T-helper 1 cell treated with Interleukin-12 subunit alpha and Interleukin-12 subunit beta and Interleukin-4 antibody, amounts not matched to agents 30 ng/mL and 1 ng/mL, for 36 hours (primary cell): ENCODE measurements around the gene CHST6. TPM values are rescaled to one million over a fixed set of nuclear protein-coding genes. Genes with fewer than 3 reads are reported as not detected.
"Not testable (repeated sequence)": the region's sequence is repeated elsewhere in the genome, so short reads cannot be mapped to it uniquely, and the experiment has no call there.

ENCODE experiments used
- intact Hi-C: fragments of 100-400 bp; cut with micrococcal nuclease; formaldehyde crosslinking; loops from one replicate; pipeline ENCODE4 v1.15.1; 2024
- total RNA-seq: library from RNA; stranded (reverse); gene quantifications from 2 replicates; pipeline ENCODE4 v1.2.3, GENCODE V29; 2022

The CHST6 gene
- total RNA-seq, 1 donor from 2014 or later: not detected

- intact Hi-C loops: no loop called here
Observed at GRCh38 chr16:75452464-75453190, 42.6 kb downstream of the CHST6 start.

GRCh38 chr16:75446416-75446815, 48.8 kb downstream of the CHST6 start:
- intact Hi-C loops: loop anchor here (2.0 kb wide), 1 partner anchor 16 kb away; no protein-coding TSS in a partner anchor

DNA sequence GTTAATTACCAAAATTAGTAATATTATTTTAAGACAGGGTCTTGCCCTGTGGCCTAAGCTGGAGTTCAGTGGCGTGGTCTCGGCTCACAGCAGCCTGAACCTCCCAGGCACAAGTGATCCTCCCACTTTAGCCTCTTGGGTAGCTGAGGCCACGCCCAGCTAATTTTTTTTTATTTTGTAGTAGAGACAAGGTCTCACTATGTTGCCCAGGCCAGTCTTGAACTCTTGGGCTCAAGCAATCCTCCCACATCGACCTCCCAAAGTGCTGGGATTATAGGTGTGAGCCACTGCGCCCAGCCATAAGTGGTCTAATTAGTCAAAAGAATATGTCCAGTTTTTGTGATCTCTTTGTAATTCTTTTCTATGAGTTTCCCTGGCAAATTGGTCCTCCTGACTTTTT, 49.9 kb downstream of the CHST6 start:
- intact Hi-C loops: no loop called here

DNA sequence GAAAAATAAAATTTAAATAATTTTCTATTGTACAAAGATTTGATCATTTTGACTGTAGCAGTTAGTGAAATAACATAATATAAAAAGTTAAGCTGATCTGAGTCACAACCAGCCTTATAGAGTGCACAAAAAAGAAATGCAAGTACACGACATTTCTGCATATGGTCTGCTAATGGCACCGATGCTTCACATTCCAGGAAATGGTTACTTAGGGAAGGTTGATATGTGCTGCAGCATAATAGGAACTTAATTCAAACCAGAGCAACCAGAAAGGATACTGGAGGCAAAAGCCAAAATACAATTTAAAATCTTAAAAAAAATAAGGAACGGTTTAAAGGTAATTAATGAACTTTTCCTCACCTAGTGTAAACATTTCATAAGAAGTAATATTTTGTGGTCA, 51.9 kb downstream of the CHST6 start:
- intact Hi-C loops: no loop called here

- intact Hi-C loops: loop anchor here (1.0 to 5.0 kb wide), 14 partner anchors 30 to 1756 kb away; partner anchors contain the start of genes ADAT1, GABARAPL2, GLG1 and KARS1
Observed at GRCh38 chr16:75433732-75434413, 61.4 kb downstream of the CHST6 start.

DNA sequence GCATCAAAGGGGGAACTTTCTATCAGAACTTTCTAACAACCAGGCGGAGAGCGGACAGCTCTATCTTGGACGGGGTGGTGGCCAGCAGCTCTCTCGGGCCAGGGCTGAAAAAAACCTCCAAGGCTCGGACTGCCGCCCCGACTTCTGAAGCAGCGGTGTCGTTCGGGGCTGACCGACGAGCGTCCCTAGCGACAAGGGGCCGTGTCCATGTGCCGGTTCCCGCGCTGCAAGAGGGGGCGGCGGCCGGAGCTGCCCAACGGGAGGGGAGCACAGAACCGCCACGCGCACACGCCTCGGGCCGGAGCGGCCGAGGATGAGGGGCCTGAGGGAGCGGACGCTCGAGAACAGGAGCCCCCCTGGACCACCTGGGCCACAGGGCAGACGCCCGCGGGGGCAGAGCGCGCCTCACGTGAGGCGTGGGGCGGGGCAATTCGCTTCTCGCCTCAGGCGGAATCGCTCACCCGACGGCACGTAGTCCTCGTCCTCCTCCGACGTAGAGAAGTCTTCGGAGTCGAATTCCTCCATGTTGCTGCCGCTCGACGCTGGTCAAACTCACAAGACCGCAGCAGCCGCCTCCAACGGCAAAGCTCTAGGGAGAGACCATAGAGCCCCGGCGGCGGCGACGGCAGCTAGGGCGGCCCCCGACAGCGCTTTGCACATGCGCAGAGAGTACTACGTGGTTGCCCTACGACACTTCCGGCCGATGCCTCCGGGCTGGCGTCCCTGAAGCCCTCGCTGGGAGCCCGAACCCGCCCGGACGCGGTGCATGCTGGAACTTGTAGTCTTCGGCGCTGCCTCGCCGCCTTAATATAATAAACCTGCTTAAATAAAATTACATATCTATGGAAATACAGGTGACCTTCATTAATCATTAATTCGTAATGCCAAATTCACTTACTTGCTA, 62.2 kb downstream of the CHST6 start, which contains the start of gene CFDP1:
CFDP1 (minus strand) TSS at position 676 of the 904 bp plus-strand sequence; CDS start at position 525, 151 bp downstream.
- intact Hi-C loops: loop anchor here (1.0 to 5.0 kb wide), 13 partner anchors 31 to 1757 kb away; partner anchors contain the start of genes ADAT1, GABARAPL2, GLG1 and KARS1

DNA sequence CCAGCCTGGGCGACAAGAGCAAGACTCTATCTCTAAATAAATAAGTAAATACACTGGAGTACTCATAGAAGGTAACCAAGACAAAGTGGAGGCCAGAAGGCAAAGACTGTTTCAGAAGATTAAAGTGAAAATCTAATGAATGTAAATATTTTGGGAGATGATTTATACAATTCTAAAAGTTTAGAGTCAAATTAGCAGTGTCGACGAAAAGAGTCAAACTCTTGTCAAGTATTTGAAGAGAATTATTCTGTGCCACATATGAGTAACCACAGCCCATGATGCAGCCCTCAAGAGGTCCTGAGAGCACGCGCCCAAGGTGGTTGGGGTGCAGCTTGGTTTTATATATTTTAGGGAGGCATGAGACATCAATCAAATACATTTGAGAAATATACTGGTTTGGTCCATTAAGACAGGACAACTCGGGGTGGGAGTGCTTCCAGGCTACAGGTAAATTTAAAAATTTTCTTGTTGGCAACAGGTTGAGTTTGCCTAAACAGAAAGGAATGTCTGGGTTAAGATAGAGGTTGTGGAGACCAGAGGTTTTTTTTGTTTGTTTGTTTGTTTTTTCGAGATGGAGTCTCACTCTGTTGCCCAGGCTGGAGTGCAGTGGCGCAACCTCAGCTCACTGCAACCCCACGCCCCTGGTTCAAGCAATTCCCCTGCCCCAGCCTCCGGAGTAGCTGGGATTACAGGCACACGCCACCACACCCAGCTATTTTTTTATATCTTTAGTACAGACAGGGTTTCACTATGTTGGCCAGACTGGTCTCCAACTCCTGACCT, 65.4 kb downstream of the CHST6 start:
- intact Hi-C loops: loop anchor here (5.0 kb wide), 1 partner anchor 1133 kb away; the partner anchor contains the start of gene PSMD7

- intact Hi-C loops: not testable (repeated sequence)
Observed at GRCh38 chr16:75426524-75426923, 68.7 kb downstream of the CHST6 start.

GRCh38 chr16:75424105-75424762, 71.0 kb downstream of the CHST6 start:
- intact Hi-C loops: not testable (repeated sequence)

- intact Hi-C loops: no loop called here
Observed at GRCh38 chr16:75423723-75424104, 71.5 kb downstream of the CHST6 start.

Other genes starting within 250 kb of the CHST6 start
- not detected in 2 replicates for gene BCAR1, start 243.8 kb downstream of the CHST6 start, total RNA-seq
- gene CFDP1, start 61.9 kb downstream of the CHST6 start, total RNA-seq: 31.0 and 31.8 TPM in 2 replicates
- gene TMEM170A, start 30.8 kb downstream of the CHST6 start, total RNA-seq: 37.7 and 45.0 TPM in 2 replicates
- gene CHST5, start 40.7 kb upstream of the CHST6 start, total RNA-seq: not detected in 2 replicates
- gene TMEM231, start 60.8 kb upstream of the CHST6 start, total RNA-seq: 1.6 and 2.8 TPM in 2 replicates
- 76.6 and 78.3 TPM in 2 replicates for gene GABARAPL2, start 70.9 kb upstream of the CHST6 start, total RNA-seq
- gene ADAT1, start 127.8 kb upstream of the CHST6 start, total RNA-seq: 48.2 and 52.4 TPM in 2 replicates
- 212 and 217 TPM in 2 replicates for gene KARS1, start 152.2 kb upstream of the CHST6 start, total RNA-seq
- 80.7 and 83.0 TPM in 2 replicates for gene TERF2IP, start 152.3 kb upstream of the CHST6 start, total RNA-seq
- not detected in 2 replicates for gene CPHXL2, start 181.6 kb upstream of the CHST6 start, total RNA-seq
- not detected in 2 replicates for gene DUXB, start 206.0 kb upstream of the CHST6 start, total RNA-seq
- gene CPHXL, start 231.0 kb upstream of the CHST6 start, total RNA-seq: not detected in 2 replicates